Stimulated activated CD8-positive, alpha-beta memory T cell treated with anti-CD3 and anti-CD28 coated beads, Interleukin-15, amount 100 ng/mL, for 1 hour (primary cell): Measurements from ENCODE around the gene PTX4.

Source experiments
- DNase-seq: peaks from one replicate; pipeline ENCODE4 v3.0.0-alpha.2; 2020; ENCODE audit warnings: low read depth

The PTX4 gene, protein sequence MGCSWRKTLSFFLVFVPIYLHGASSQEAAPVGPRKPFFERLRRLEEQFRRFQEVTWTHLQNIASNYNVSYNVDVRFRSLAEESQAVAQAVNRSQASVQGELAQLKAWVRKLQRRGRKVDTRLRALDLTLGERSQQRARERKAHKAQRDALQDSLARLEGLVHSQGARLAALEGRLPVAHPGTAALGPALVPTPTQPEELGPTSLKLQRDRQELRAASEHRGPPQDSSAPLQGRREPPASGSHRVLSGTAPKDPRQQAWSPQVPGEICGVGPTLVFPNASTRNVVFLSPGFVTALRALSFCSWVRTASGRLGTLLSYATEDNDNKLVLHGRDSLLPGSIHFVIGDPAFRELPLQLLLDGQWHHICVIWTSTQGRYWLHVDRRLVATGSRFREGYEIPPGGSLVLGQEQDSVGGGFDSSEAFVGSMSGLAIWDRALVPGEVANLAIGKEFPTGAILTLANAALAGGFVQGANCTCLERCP

DNA sequence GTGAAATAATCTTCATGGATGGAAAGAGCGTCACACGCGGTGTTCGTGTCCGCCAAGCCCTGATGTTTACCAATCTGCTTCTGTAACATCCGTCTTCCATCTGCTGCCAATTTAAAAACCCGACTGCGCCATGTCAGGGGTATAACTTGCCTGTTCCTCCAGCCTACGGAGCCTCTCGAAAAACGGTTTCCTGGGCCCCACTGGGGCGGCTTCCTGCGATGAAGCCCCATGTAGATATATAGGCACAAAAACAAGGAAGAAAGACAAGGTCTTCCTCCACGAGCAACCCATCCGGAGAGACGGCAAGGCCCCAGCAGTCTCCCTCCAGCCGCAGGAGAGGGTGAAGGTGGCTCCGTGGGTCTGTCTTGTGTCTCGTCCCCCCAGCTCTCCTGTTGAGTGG lies at the start of gene PTX4:
PTX4 (minus strand) TSS at position 326 of the 400 bp plus-strand sequence; CDS start at position 291, 35 bp downstream.
- no peak for DNase-seq

DNA sequence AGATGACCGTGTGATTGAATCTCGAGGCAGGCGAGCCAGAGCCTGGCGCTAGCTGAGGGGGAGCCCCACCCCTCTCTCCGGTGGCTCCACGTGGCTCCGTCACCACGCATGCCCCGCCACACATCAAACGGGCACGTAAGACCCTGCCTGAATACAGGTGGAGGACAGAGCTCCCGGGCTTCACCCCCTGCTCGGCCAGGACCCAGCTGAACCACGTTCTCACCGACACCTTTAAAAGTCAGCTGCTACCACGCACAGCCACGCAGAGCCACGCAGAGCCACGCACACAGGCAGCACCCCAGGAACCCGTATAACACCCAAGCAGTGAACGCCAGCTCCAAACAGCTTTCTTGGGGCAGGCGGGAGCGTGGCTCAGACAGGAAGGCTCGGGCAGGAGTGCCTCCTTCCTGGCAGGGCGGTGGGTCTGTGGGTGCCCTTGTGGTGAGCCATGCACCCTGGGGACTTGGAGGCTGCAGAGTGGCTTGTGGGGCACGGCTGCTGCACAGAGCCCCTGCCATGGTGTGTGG lies 49.1 kb upstream of the PTX4 start:
- no peak for DNase-seq

DNA sequence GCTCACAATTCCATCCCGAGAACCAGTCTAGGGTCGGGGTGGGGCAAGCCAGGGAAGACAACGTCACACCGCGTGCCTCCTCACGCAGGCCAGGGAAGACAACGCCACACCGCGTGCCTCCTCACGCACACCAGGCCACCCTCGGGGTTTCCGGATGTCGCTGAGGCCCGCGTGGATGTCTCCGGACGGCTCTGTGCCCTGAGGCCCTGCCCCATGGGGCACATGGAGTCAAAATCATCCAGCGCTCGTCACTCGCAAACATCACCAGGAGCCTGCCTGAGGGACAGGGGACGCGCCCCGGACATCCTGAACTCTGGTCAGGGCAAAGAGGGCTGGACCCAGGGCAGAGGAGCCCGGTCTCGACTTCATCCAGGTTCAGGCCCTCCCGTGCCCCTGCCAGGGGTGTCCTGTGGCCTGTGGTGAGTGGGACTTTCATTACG lies 48.4 kb upstream of the PTX4 start:
- no peak for DNase-seq

DNA sequence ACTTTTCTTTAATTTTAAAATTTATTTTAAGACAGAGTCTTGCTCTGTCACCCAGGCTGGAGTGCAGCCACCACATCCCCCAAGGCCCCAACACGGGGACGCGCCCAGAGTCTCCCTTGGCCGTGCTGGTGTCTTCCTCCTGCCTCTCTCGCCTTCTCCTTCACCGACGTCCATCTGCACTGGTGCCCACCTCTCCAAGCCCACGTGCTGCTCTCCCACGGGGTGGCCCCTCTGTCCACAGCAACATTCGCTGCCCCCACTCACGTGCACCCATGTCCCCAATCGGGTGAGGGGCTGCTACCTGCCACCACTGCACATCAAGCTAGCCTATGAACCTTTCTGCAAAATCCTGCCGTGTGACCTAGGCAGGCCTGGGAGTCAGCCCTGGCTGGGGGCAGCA lies 47.9 kb upstream of the PTX4 start:
- DNase-seq, result no peak

DNA sequence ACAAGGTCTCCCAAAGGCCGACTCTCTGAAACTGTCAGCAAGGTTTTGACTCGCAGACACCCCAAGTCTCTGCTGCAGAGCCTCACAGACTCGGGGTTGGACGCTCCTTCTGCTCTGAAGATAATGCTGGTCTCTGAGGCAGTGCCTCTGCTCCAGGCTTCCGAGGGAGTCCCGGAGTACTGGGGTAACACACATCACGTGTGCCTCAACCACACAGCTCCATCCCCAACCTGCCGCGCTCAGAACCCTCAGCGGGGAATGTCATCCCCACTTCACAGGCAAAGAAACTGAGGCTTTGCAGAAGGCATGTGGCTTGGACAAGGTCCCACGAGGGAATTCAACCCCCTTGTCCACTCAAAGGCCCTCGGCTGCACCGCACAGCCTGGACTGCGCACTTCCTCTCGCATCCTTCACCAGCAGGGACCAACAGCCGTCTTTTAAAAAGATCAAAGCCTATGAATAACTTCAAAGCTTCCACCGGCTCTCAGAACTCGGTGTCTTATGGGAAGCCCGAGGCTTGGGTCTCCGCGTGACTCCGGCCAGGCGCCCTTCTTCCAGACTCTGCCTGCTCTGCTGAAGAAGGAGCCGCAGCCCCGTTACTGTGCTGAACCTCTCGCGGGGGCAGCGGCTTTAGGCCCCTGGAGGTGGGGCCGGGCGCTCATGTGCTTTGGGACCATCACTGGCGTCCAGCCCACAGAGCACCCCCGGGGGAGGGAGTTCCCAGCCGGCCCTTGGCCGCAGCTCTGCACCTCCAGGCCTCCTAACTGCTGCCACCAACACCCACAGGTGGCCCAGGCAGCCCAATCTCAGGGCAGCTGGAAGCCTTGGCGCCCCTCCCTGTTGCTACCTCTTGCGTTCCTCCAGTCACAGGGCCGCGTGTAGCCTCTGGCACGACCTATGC lies 46.9 kb upstream of the PTX4 start:
- no peak for DNase-seq

DNA sequence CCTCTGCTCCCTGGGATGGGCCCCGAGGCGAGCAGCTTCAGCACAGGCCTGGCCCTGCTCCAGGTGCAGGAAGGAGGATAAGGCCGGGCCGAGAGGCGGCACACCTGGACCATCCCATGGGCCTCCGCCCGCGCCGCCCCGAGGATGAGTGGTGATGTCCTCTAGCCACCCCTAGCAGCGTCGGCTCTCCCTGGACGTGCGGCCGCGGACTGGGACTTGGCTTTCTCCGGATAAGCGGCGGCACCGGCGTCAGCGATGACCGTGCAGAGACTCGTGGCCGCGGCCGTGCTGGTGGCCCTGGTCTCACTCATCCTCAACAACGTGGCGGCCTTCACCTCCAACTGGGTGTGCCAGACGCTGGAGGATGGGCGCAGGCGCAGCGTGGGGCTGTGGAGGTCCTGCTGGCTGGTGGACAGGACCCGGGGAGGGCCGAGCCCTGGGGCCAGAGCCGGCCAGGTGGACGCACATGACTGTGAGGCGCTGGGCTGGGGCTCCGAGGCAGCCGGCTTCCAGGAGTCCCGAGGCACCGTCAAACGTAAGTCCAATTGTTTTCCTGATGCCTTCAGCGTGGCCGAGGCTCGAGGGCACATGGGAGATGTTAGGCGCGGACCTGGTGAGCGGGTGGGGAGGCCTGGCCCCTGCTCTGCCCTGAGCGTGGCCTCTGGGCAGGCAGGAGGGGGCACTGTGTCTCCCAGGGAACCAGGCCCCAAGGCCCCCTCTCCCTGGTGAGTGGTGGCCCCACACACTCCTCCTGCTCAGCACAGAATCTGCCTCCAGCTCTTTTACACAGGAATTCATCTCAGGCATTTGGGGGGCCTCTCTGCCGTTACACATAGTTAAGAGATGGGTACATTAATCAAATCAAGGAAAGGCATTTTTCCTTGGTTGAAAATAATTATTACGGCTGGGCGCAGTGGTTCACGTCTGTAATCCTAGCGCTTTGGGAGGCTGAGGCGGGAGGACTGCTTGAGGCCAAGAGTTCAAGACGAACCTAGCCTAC lies 45.6 kb upstream of the PTX4 start:
- no peak for DNase-seq

DNA sequence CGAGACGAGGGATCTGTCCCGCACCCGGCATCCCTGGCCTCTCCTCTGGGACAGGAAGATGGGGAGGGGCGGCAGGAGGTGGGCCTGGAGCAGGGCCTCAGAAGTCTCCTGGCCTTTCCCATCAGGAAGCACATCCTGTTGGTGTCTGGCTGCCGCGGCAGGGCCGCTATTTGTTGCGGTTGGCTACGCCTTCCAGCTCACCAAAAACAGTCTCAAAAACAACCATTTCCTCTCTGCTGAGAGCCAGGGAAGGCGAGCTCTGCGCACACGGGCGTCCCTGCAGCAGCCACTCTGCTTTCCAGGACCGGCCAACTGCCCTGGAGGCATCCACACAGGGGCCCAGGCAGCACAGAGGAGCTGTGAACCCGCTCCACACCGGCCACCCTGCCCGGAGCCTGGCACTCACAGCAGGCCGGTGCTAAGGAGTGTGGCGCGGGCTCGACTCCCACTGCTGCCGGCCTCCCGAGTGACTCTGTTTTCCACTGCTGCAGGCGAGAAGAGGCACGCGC lies 44.8 kb upstream of the PTX4 start, which contains the start of gene TMEM204:
TMEM204 (plus strand) TSS at position 224 of the 509 bp plus-strand sequence. CDS start 610 bp downstream, outside the sequence.
- no peak for DNase-seq

DNA sequence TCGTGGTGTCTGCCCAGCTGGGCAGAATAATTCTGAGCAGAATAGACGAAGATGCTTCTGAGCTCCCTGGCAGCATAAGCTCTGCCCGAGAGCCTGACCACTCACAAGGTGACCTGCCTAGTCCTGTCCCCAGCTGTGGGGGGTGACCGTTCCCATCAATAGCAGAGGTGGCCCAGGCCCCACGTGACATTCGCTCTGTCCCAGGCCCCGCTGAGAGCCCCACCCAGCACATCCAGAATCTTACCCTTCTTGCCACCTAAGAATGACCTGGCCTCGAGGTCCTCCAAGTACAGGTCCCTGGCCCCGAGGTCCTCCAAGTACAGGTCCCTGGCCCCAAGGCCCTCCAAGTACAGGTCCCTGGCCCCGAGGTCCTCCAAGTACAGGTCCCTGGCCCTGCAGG lies 44.0 kb upstream of the PTX4 start:
- DNase-seq, result no peak

DNA sequence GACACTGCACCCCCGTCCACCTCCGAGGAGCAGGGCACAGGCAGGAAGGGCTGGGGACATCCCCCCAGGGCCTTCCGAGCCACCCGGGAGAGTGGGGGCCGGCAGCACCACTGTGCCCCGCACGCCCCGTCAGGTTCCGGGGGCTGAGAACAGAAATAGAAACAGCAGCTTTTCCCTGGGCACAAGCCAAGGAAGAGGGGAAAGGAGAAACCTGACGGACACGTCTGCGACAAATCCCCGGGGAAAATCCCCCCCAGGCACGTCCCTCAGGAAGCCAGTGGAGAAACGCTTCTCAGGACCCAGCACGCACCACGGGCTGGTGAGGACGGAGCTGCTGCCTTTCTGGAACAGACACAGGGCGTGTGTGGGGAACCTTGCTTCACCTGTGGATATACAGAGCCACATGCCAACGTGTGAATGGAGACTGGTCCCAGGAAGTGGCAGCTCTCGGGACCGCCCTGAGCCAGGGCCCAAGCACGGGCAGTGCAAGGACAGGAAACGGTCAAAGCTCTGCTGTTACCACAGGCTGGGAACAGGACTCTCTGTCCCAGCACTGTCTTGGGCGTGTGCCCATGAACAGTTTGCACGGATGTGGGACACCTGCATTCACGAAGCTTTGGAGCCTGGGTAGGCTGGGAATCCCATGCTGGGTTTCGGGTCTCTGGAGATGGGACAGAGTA lies 43.5 kb upstream of the PTX4 start:
- no peak for DNase-seq

DNA sequence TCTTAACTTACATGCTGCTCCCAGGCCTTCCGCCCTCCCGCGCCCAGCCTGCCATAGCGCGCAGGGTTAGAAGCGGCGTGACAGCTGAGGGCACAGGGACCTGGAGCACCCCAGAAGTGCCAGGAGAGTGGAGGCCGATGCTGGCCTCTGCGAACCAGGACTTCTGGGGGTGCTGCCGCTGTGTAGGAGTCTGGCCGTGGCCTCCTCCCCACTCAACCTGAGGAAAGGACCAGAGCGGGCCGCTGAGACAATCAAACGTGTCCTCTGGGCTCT lies 42.8 kb upstream of the PTX4 start:
- DNase-seq, result no peak

DNA sequence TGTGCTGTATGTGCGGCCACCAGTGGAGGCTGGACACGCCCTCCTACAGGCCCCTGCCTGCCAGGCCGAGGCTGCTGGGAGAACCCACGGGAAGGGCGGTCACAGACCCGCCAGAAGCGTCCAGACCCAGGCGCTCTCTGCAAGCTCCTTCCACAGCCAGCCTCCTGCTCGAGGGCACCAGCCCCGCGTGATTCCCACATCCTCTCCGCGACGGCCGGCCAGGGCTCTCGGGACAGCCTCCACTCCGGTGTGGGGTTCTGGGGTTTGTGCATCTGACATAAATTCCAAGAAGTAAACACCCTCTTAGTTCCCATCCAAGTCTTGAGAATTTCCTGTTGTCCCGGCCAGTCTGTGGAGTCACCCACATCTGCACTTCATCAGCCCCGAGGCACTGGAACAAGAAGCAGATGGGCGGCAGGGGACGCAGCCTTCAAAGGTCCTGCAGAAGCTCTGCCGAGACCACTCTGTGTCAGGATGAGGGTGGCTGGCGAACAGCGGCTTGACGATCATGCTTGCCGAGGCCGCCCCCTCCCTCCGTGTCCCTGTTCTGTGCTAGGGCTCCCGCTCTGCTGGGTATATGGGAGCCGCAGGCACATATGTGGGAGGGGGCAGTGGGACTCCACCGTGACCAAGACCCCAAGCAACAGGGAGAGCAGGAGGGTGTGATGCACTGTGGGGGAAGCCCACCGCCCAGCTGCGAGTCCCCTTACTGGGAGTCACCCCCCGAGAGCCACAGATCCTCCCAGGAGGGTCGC lies 42.3 kb upstream of the PTX4 start:
- no peak for DNase-seq

DNA sequence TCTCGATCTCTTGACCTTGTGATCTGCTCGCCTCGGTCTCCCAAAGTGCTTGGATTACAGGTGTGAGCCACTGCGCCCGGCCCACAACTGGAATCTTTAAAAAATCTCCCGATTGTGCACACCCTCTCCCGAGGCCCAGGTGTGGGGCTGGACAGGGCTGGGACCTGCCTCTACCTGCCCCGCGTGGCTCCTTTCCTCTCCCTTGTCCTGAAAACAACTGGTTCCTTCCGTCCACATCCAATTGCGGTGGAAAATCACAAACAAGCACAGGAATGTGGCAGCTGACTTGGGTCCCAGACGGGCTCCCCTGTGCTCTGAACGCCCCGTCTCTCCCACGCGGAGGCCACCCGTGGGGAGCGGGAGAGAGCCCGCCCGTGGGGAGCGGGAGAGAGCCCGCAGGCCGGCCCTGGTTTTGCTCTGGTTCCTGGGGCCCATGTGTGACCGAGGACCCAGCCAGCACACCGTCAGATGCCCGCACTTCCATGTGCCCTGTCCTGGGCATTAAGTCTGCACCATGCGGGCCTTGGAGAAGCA lies 41.7 kb upstream of the PTX4 start:
- DNase-seq, result no peak

DNA sequence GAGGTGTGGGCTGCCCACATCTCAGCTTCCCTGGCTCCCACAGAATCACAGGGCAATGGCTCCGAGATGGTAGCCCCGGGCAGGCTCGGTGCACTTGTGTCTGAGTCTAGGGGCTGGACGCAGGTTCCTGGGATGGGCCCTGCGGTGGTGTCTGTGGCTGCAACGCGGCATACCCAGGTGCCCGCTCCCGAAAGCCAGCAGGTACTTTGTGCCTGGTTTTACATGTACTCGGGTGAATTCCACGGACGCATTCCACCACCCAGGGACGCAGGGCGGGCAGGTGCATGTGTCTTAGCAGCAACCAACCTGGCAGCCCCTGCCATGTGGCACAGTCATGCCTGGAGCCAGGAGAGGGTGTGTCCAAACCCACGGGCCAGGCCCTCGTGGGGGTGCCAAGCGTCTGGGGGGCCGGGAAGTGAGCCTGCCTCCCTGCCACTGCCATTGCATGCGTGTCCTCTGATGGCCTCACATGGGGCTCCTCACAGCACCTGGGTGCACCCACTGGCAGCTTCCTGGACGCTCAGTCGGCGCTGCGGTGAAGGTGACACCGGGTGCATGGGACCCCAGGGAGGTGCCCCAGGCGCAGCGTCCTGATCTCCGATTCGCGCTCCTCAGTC lies 40.3 kb upstream of the PTX4 start:
- no peak for DNase-seq

DNA sequence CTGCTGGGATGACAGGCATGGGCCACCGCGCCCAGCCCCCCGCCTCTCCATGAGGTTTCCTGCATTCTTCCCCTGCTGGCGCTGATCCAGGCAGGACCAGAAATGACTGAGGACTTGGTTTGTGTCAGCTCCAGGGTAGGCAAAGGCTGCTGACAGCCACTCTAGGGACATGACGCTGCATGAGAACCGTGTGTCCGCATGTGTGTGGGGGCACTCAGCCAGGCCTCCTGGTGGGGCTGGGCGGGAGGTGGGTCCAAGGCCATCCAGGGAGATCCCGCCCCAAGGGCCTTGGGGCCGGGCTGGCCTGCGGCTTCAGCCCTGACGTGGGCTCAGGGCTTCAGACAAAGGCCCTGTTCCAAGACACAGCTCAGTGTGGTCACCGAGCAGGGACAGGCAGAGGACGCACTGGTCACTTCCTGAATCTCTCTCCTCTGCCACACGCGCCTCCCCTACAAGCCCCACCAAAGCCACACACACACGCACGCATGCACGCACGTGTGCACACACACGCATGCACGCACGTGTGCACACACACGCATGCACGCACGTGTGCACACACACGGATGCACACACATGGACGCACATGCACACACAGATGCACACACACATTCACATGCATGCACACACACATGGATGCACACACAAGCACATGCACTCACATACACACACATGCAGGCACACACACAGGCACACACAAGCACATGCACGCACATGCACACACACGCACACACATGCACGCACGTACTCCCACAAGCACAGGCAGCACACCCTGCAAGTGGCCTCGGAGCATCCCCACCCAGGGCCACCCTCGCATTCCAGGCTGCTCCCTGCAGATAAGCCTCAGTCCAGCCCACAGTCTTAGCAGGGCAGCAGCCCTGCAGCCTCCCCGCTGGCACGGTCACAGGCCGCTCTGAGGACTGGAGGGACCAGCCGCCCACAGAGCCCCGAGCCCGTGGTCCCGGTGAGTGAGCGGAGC lies 39.4 kb upstream of the PTX4 start:
- no peak for DNase-seq

DNA sequence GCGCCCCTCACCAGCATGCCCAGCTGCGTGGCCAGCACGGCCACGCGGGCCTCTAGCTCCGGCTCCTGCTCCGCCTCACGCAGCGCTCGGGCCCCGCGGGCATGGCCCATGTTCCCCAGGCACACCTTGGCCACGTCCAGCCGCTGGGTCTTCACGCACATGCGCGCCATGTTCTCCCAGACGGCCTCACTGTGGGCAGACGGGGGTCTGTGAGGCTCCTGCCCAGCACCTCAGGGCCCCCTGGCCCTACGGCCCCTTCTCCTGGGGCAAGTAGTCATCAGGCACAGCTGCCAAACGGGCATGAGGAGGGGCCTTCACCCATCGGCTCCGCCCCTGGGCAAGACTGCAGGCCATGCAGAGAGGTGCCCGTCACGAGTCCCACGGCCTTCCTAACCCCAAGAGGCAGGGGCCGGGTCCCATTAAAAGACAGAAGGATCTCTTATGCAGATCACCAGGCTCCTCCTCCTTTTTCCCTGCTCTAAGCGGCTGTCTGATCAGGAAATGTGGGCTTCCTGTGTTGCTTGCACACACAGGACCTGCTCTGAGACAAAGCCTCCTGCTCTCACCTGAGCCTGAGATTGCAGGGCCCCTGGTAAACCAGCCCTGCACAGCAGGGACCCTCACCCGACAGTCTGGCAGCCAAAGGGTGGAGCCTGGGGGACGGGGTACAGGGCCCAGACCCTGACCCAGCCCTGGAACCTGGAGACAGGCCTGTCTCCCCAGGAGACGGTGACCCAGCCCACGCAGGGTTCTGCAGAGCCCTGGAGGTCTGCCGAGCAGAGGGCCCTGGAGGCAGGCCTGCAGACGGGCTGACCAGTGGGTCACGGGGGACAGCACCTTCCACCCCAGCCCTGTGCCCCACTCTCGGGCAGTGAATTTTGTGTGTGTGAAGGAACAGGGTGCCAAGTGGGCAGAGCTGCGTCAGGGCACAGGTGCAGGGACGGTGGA lies 38.1 kb upstream of the PTX4 start:
- no peak for DNase-seq

DNA sequence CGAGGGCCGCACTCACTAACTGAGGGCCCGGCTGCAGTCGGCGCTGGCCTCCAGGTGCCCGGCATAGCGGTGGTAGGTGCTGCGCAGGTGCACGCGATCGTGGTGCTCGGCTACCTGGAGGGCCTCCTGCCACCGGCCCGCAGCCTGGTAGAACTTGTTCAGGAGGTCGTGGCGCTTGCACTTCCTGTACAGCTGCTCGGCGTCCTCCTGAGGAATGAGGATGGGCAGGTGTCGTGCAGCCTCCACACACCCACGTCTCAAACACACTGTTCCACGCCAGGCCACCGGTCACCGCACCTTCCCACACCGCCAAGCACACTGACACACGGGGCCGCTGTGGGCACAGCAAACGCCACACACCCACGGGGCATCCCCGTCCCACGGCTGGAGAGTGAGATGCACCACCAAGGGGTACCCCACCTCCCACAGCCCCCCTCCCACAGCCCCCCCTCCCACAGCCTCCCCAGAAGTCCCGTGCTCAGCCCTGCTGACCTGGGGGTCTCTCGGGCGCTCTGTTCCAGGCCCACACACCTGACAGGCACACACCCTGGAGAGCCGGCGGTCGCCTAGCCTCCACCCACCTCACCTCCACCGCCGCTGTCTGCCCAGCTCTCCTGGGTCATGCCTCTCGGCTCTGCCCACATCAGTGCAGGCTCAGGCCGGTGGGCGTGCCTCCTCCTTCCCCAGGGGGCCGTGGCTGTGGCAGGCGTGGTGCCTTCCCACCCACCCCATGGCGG lies 37.3 kb upstream of the PTX4 start:
- no peak for DNase-seq
